Measurements from ENCODE around the gene RTTN. TPM values are rescaled to one million over a fixed set of nuclear protein-coding genes. Genes with fewer than 3 reads are reported as not detected.
"Not testable (repeated sequence)": the region's sequence is repeated elsewhere in the genome, so short reads cannot be mapped to it uniquely, and the experiment has no call there.

RTTN gene
- total RNA-seq: 10 to 100 TPM; 13.0 to 20.1 TPM

GRCh38 chr18:70205421-70206397, at the start of gene RTTN:
Gene RTTN, minus strand, starts transcription at chr18:70205687. Its CDS starts 29 bp downstream, at chr18:70205658.
- TF ChIP-seq CTCF (IDR thresholded peaks at IDR 0.05) (peak in 2 of 7 experiments; percentile 11 to 31), POLR2A (IDR thresholded peaks at IDR 0.05) (peak in 2 of 3 donors; percentile 40 to 50)
- H3K4me1 ChIP-seq: peaks cover 17% of the 10 kb centered on the region
- H3K27me3 ChIP-seq: no peaks in the 10 kb centered on the region
- ATAC-seq (peak; percentile 100), DNase-seq (peak; percentile 92 to 95 (median 94))
- H3K27ac ChIP-seq: peak within 1 kb of the TSS; percentile 78 to 99 (median 93)
- H3K4me3 ChIP-seq: peak within 1 kb of the TSS; percentile 0 to 57
- intact Hi-C loops (cut with DNase I): no loop called here
- no peaks in the 10 kb centered on the region for H3K9me3 ChIP-seq
- no peaks in the 10 kb centered on the region for H3K36me3 ChIP-seq (replicated peaks in 1 of 2; ENCODE audit: insufficient read depth in 1 of 2, low read depth in 2 of 2)
- 0 to 2% methylated on average over 7 to 78 of the region's 78 CpGs for WGBS, 2 donors

GRCh38 chr18:70250781-70251180, 45.3 kb upstream of the RTTN start:
- TF ChIP-seq CTCF (IDR thresholded peaks at IDR 0.05) (no peak), POLR2A (IDR thresholded peaks at IDR 0.05) (no peak)
- no peak overlapping the region for H3K4me3 ChIP-seq
- no peak for ATAC-seq
- no peaks in the 10 kb centered on the region for H3K4me1 ChIP-seq
- DNase-seq: no peak
- 81% methylated on average over 12 of the region's 12 CpGs for WGBS, 2 donors
- no peak overlapping the region for H3K27ac ChIP-seq
- H3K9me3 ChIP-seq: no peaks in the 10 kb centered on the region
- intact Hi-C loops (cut with DNase I): no loop called here
- H3K27me3 ChIP-seq: no peaks in the 10 kb centered on the region
- H3K36me3 ChIP-seq (replicated peaks in 1 of 2; ENCODE audit: insufficient read depth in 1 of 2, low read depth in 2 of 2): no peaks in the 10 kb centered on the region

GRCh38 chr18:70249861-70250260, 44.4 kb upstream of the RTTN start:
- H3K4me1 ChIP-seq; ATAC-seq; H3K4me3 ChIP-seq; H3K27me3 ChIP-seq; H3K9me3 ChIP-seq; intact Hi-C loops (cut with DNase I); H3K36me3 ChIP-seq (replicated peaks in 1 of 2; ENCODE audit: insufficient read depth in 1 of 2, low read depth in 2 of 2); DNase-seq; H3K27ac ChIP-seq: not testable (repeated sequence)
- 93 to 94% methylated on average over 18 of the region's 18 CpGs for WGBS, 2 donors

GRCh38 chr18:70249118-70249517, 43.6 kb upstream of the RTTN start:
- TF ChIP-seq CTCF (IDR thresholded peaks at IDR 0.05): no peak
- no peak for TF ChIP-seq POLR2A (IDR thresholded peaks at IDR 0.05)
- intact Hi-C loops (cut with DNase I): no loop called here
- whole genome bisulfite sequencing, 2 donors: 75 to 77% methylated on average over 5 of the region's 5 CpGs
- Histone ChIP-seq H3K27ac (no peak overlapping the region), H3K4me1 (no peaks in the 10 kb centered on the region), H3K4me3 (no peak overlapping the region), H3K9me3 (no peaks in the 10 kb centered on the region), H3K36me3 (replicated peaks in 1 of 2; ENCODE audit: insufficient read depth in 1 of 2, low read depth in 2 of 2) (no peaks in the 10 kb centered on the region), H3K27me3 (no peaks in the 10 kb centered on the region)
- ATAC-seq (no peak), DNase-seq (no peak)

- DNase-seq (no peak), ATAC-seq (no peak)
- intact Hi-C loops (cut with DNase I): no loop called here
- Histone ChIP-seq H3K4me3 (no peak overlapping the region), H3K27me3 (no peaks in the 10 kb centered on the region), H3K36me3 (replicated peaks in 1 of 2; ENCODE audit: insufficient read depth in 1 of 2, low read depth in 2 of 2) (no peaks in the 10 kb centered on the region), H3K9me3 (no peaks in the 10 kb centered on the region), H3K27ac (no peak overlapping the region), H3K4me1 (no peaks in the 10 kb centered on the region)
- WGBS, 2 donors: 28 to 31% methylated on average over 4 of the region's 4 CpGs
- TF ChIP-seq POLR2A (IDR thresholded peaks at IDR 0.05): no peak
- TF ChIP-seq CTCF (IDR thresholded peaks at IDR 0.05): no peak
These were observed 40.6 kb upstream of the RTTN start for GRCh38 chr18:70246061-70246466.

Data from body of pancreas (tissue), 4 donors.